H1 (cell line): ENCODE data around the gene BLOC1S1. TPM values are rescaled to one million over a fixed set of nuclear protein-coding genes. Genes with fewer than 3 reads are reported as not detected.
A peak's percentile ranks its signal among the peaks of the same experiment; 100 is the strongest.

Experiments used
- CTCF ChIA-PET: fragments of 300-600 bp; sonication (Branson Sonifier 250); formaldehyde crosslinking; loops from one replicate; lab custom pipeline; 2021; ENCODE audit not compliant: partially characterized antibody; lab: Charles Lee
- POLR2A ChIA-PET: fragments of 300-600 bp; sonication (Branson Sonifier 250); formaldehyde crosslinking; loops from one replicate; lab custom pipeline; 2021; ENCODE audit warnings: inconsistent platforms; ENCODE audit not compliant: partially characterized antibody; lab: Charles Lee
- DNase-seq, 2 experiments: peaks; one replicate each; pipeline versions ENCODE4 v3.0.0 to v3.0.0-alpha.2; 2010 to 2022; ENCODE audit warnings: low spot score in 2 of 2, low read depth in 1 of 2, mixed read lengths in 1 of 2
- FAIRE-seq: peaks from 2 replicates; lab custom pipeline; 2011; peaks lifted over from hg19 to GRCh38; lab: Jason Lieb, UNC
- H2AFZ ChIP-seq: 2 replicates; pipeline ENCODE4 v1.8.1; 2012; ENCODE audit warnings: low read length, inconsistent platforms
- H2AK5ac ChIP-seq: 2 replicates; pipeline ENCODE4 v1.6.1; 2013; ENCODE audit warnings: low read depth, low read length
- H2BK120ac ChIP-seq: replicated peaks from 2 replicates; pipeline ENCODE3; 2013; ENCODE audit warnings: low read depth, low read length, inconsistent platforms
- H2BK12ac ChIP-seq: 2 replicates; pipeline ENCODE4 v1.6.1; 2013; ENCODE audit warnings: low read depth, low read length
- H2BK15ac ChIP-seq: 2 replicates; pipeline ENCODE4 v1.6.1; 2013; ENCODE audit warnings: low read length
- H2BK20ac ChIP-seq: 2 replicates; pipeline ENCODE4 v1.6.1; 2013; ENCODE audit warnings: low read length
- H2BK5ac ChIP-seq: 2 replicates; pipeline ENCODE4 v1.6.1; 2013; ENCODE audit warnings: low read depth, low read length
- H3K14ac ChIP-seq: 2 replicates; pipeline ENCODE4 v1.6.1; 2013; ENCODE audit warnings: inconsistent platforms; ENCODE audit not compliant: insufficient read length
- H3K18ac ChIP-seq: 2 replicates; pipeline ENCODE4 v1.6.1; 2013; ENCODE audit warnings: low read length; ENCODE audit errors: extremely low read depth
- H3K23ac ChIP-seq: 2 replicates; pipeline ENCODE4 v1.6.1; 2013; ENCODE audit warnings: inconsistent platforms; ENCODE audit not compliant: insufficient read length
- H3K23me2 ChIP-seq: 2 replicates; pipeline ENCODE4 v1.6.1; 2013; ENCODE audit warnings: low read depth, low read length
- H3K27ac ChIP-seq: 2 replicates; pipeline ENCODE4 v1.6.1; 2011; ENCODE audit warnings: low read depth, low read length, inconsistent platforms
- H3K27me3 ChIP-seq, 4 experiments: replicated peaks in 1 of 4; 1 replicate in 1 of 4; 2 replicates in 3 of 4; pipeline versions ENCODE4 v1.6.1 to v1.8.1; 2011 to 2013; ENCODE audit warnings: low read length in 3 of 4, mild to moderate bottlenecking in 3 of 4, inconsistent platforms in 2 of 4, mixed read lengths in 2 of 4, moderate library complexity in 1 of 4; ENCODE audit not compliant: control insufficient read depth in 3 of 4, insufficient read depth in 3 of 4; ENCODE audit errors: extremely low read depth in 1 of 4
- H3K36me3 ChIP-seq, 4 experiments: 2 replicates each; pipeline versions ENCODE4 v1.6.1 to v1.8.1; 2011 to 2013; ENCODE audit warnings: mild to moderate bottlenecking in 4 of 4, low read length in 3 of 4, moderate library complexity in 2 of 4, control low read depth in 1 of 4, inconsistent platforms in 1 of 4; ENCODE audit not compliant: insufficient read depth in 4 of 4, control insufficient read depth in 2 of 4
- H3K4ac ChIP-seq: replicated peaks from 2 replicates; pipeline ENCODE3; 2013; ENCODE audit warnings: low read length, low read depth, mixed read lengths, inconsistent platforms; ENCODE audit not compliant: insufficient read length
- H3K4me1 ChIP-seq, 4 experiments: replicated peaks in 1 of 4; 1 replicate in 1 of 4; 2 replicates in 3 of 4; pipeline versions ENCODE4 v1.6.1 to v1.8.1; 2011 to 2013; ENCODE audit warnings: low read length in 3 of 4, inconsistent platforms in 2 of 4, mixed read lengths in 1 of 4; ENCODE audit not compliant: insufficient read depth in 4 of 4, control insufficient read depth in 3 of 4
- H3K4me2 ChIP-seq, 2 experiments: 2 replicates each; pipeline versions ENCODE4 v1.6.1 to v1.8.1; 2011 to 2013; ENCODE audit warnings: low read depth in 2 of 2, low read length in 2 of 2, control low read depth in 1 of 2, inconsistent platforms in 1 of 2, mild to moderate bottlenecking in 1 of 2; ENCODE audit not compliant: insufficient read depth in 1 of 2
- H3K4me3 ChIP-seq, 4 experiments: fragments of 200-600, 300-600 bp in 1 of 4; sonication (generic), shearing (Covaris generic), sonication (Bioruptor Twin) in 1 of 4; 2 replicates each; pipeline versions ENCODE4 v1.5.1 to v1.8.1; 2011 to 2016; ENCODE audit warnings: low read length in 4 of 4, low read depth in 3 of 4, control low read depth in 2 of 4, inconsistent platforms in 2 of 4, mild to moderate bottlenecking in 2 of 4, mixed read lengths in 1 of 4, moderate library complexity in 1 of 4; ENCODE audit not compliant: insufficient read depth in 2 of 4; ENCODE audit errors: extremely low read depth in 1 of 4
- H3K56ac ChIP-seq: replicated peaks from 2 replicates; pipeline ENCODE3; 2013; ENCODE audit warnings: low read depth, mild to moderate bottlenecking, mixed read lengths, low read length, inconsistent platforms; ENCODE audit not compliant: insufficient read length
- H3K79me1 ChIP-seq: 2 replicates; pipeline ENCODE4 v1.6.1; 2013; ENCODE audit warnings: low read depth, low read length, control low read depth
- H3K79me2 ChIP-seq, 2 experiments: 2 replicates each; pipeline versions ENCODE4 v1.6.1 to v1.8.1; 2012 to 2013; ENCODE audit warnings: low read length in 2 of 2, mild to moderate bottlenecking in 2 of 2, inconsistent platforms in 1 of 2; ENCODE audit not compliant: insufficient read depth in 2 of 2, control insufficient read depth in 1 of 2
- H3K9ac ChIP-seq, 4 experiments: replicated peaks in 1 of 4; 1 replicate in 1 of 4; 2 replicates in 3 of 4; pipeline versions ENCODE4 v1.6.1 to v1.8.1; 2011 to 2013; ENCODE audit warnings: low read depth in 3 of 4, low read length in 3 of 4, control low read depth in 2 of 4, mild to moderate bottlenecking in 2 of 4, moderate library complexity in 2 of 4, inconsistent platforms in 1 of 4; ENCODE audit errors: extremely low read depth in 1 of 4
- H3K9me3 ChIP-seq, 2 experiments: 2 replicates each; pipeline versions ENCODE4 v1.6.1 to v1.8.1; 2012 to 2013; ENCODE audit warnings: mild to moderate bottlenecking in 2 of 2, moderate library complexity in 2 of 2, control low read depth in 1 of 2, inconsistent platforms in 1 of 2, low read depth in 1 of 2, low read length in 1 of 2, mixed read lengths in 1 of 2; ENCODE audit not compliant: insufficient read depth in 2 of 2
- H4K20me1 ChIP-seq, 2 experiments: replicated peaks in 1 of 2; 2 replicates each; pipeline versions ENCODE3 to v1.8.1; 2011 to 2013; ENCODE audit warnings: inconsistent platforms in 2 of 2, low read length in 2 of 2, mild to moderate bottlenecking in 1 of 2; ENCODE audit not compliant: insufficient read depth in 2 of 2, control insufficient read depth in 1 of 2
- H4K5ac ChIP-seq: 2 replicates; pipeline ENCODE4 v1.6.1; 2013; ENCODE audit warnings: low read length, low read depth, mixed read lengths, inconsistent platforms; ENCODE audit not compliant: insufficient read length
- H4K8ac ChIP-seq: 2 replicates; pipeline ENCODE4 v1.8.0; 2013; ENCODE audit warnings: mild to moderate bottlenecking, moderate library complexity, low read length, inconsistent platforms; ENCODE audit not compliant: insufficient read depth; ENCODE audit errors: extremely low read depth
- H4K91ac ChIP-seq: replicated peaks from 2 replicates; pipeline ENCODE3; 2013; ENCODE audit warnings: low read length, mixed read lengths, inconsistent platforms; ENCODE audit not compliant: insufficient read length
- ASH2L ChIP-seq: fragments of 200-600, 300-600 bp; sonication (generic); IDR thresholded peaks from one replicate; pipeline ENCODE4 v1.7.1; 2017; ENCODE audit warnings: low read length
- ATF3 ChIP-seq: IDR thresholded peaks from 2 replicates; pipeline ENCODE4 v1.6.1; 2011; ENCODE audit warnings: low read depth, mild to moderate bottlenecking, low read length; ENCODE audit not compliant: insufficient read depth
- CBX5 ChIP-seq: fragments of 300-800, 300-1000 bp; sonication (generic); IDR thresholded peaks from 2 replicates; pipeline ENCODE4 v1.7.1; 2016; ENCODE audit warnings: antibody characterized with exemption, low read length, low read depth
- CHD1 ChIP-seq: IDR thresholded peaks from 2 replicates; pipeline ENCODE4 v1.6.1; 2012; ENCODE audit warnings: low read depth, low read length, improper control_type of control experiment
- FOSL1 ChIP-seq: IDR thresholded peaks from 2 replicates; pipeline ENCODE4 v1.6.1; 2011; ENCODE audit warnings: mild to moderate bottlenecking, low read depth, low read length, moderate library complexity; ENCODE audit not compliant: insufficient read depth
- GTF2F1 ChIP-seq: IDR thresholded peaks from 2 replicates; pipeline ENCODE4 v1.6.1; 2012; ENCODE audit warnings: low read depth, low read length, improper control_type of control experiment, borderline replicate concordance
- HDAC6 ChIP-seq: IDR thresholded peaks from one replicate; pipeline ENCODE4 v1.7.1; 2012; ENCODE audit warnings: low read depth, mild to moderate bottlenecking, inconsistent platforms, low read length, moderate library complexity
- KDM4A ChIP-seq: IDR thresholded peaks from one replicate; pipeline ENCODE4 v1.7.1; 2012; ENCODE audit warnings: low read depth, mild to moderate bottlenecking, moderate library complexity, low read length, inconsistent platforms; ENCODE audit not compliant: severe bottlenecking
- MAX ChIP-seq: IDR thresholded peaks from 2 replicates; pipeline ENCODE4 v1.6.1; 2012; ENCODE audit warnings: inconsistent platforms
- POLR2AphosphoS5 ChIP-seq: IDR thresholded peaks from 2 replicates; pipeline ENCODE4 v1.6.1; 2011; ENCODE audit warnings: low read depth, low read length
- TCF12 ChIP-seq: IDR thresholded peaks from 2 replicates; pipeline ENCODE4 v1.6.1; 2011; ENCODE audit warnings: low read depth, mild to moderate bottlenecking, low read length
- TEAD4 ChIP-seq: IDR thresholded peaks from 2 replicates; pipeline ENCODE4 v1.6.1; 2012; ENCODE audit warnings: low read depth, low read length, inconsistent platforms, mixed read lengths
- WGBS, 2 experiments: shearing (Covaris generic) in 1 of 2; methylation state at CpG; one replicate each; pipeline versions ENCODE4 v1.1.6 to v1.1.7; 2013 to 2015; ENCODE audit warnings: low lambda C conversion rate in 2 of 2, mixed read lengths in 2 of 2, inconsistent platforms in 1 of 2, low coverage in 1 of 2, missing lambda C conversion rate in 1 of 2; ENCODE audit not compliant: insufficient replicate concordance in 2 of 2, insufficient coverage in 1 of 2, insufficient read length in 1 of 2; ENCODE audit errors: extremely low coverage in 1 of 2, missing lambda C conversion rate in 1 of 2; 5-methylcytosine and 5-hydroxymethylcytosine counted together
- polyA plus RNA-seq, 7 experiments: library from polyadenylated mRNA; depleted of rRNA in 3 of 7; stranded (reverse) in 5 of 7; unstranded in 2 of 7; fragments of >200 nt in 5 of 7; fragments of 200-250 nt in 2 of 7; gene quantifications; 1 replicate in 5 of 7; 2 replicates in 1 of 7; 4 replicates in 1 of 7; pipeline versions ENCODE4 v1.2.1 to v1.2.3, GENCODE V29; 2011 to 2013; ENCODE audit warnings: missing spikeins in 2 of 7, mixed read lengths in 2 of 7
- total RNA-seq: library from RNA; stranded (reverse); fragmentation: NEBNext Ultra II Directional; extraction: Animal tissue kit (Norgen Biotek cat#: 25700); gene quantifications from 2 replicates; pipeline ENCODE4 v1.2.1, GENCODE V29; 2021

Gene BLOC1S1
- total and polyA plus RNA-seq, 2 of the 8 experiments (the other 6 are each of a cell fraction or from before 2014, with no cell fraction given) = 91.1 to 185 TPM

GRCh38 chr12:55676707-55677106 lies 39.1 kb upstream of the BLOC1S1 start:
- no peak overlapping the region for H3K4me2 ChIP-seq
- H3K79me2 ChIP-seq = no peaks in the 10 kb centered on the region
- H3K9ac ChIP-seq = no peak overlapping the region
- POLR2A ChIA-PET = interaction anchor here (1.3 kb wide), 1 partner anchor 42 kb away, joined by 5 read pairs; no protein-coding TSS in a partner anchor
- H4K20me1 ChIP-seq = no peaks in the 10 kb centered on the region
- no peak overlapping the region for H4K5ac ChIP-seq
- DNase-seq (no peak), FAIRE-seq (no peak)
- H3K79me1 ChIP-seq = no peaks in the 10 kb centered on the region
- no peak overlapping the region for H4K8ac ChIP-seq
- no peak overlapping the region for H3K56ac ChIP-seq
- no peak overlapping the region for H2BK15ac ChIP-seq
- H3K36me3 ChIP-seq = no peaks in the 10 kb centered on the region
- no peak overlapping the region for H2AK5ac ChIP-seq
- H4K91ac ChIP-seq = no peak overlapping the region
- no peak overlapping the region for H3K23ac ChIP-seq
- H2BK12ac ChIP-seq = no peak overlapping the region
- H3K18ac ChIP-seq = no peak overlapping the region
- no peak overlapping the region for H3K27ac ChIP-seq
- CTCF ChIA-PET = interaction anchor here (0.8 to 2.3 kb wide), 5 partner anchors 11 to 61 kb away, joined by 3 to 12 read pairs (median 6); no protein-coding TSS in a partner anchor
- H3K4ac ChIP-seq = no peak overlapping the region
- no peak overlapping the region for H2BK20ac ChIP-seq
- H3K4me1 ChIP-seq = peaks cover 0 to 7% (median 3%) of the 10 kb centered on the region in 4 experiments; a peak in 4 of 7 replicates
- 91% methylated on average over 6 of the region's 6 CpGs; no CpG with 5 or more reads in 1 of the 2 experiments for WGBS, 2 experiments
- no peak overlapping the region for H3K4me3 ChIP-seq
- no peak overlapping the region for H2BK5ac ChIP-seq
- no peaks in the 10 kb centered on the region; a peak in 1 of 7 replicates for H3K27me3 ChIP-seq
- H3K14ac ChIP-seq = no peak overlapping the region
- H2AFZ ChIP-seq = 0 out of 2 replicates have a peak overlapping the region, but pooled peaks have one; percentile 15
- no peak for TF ChIP-seq KDM4A
- no peak for TF ChIP-seq ATF3
- no peak for TF ChIP-seq CBX5
- TF ChIP-seq FOSL1 = no peak
- TF ChIP-seq TCF12 = no peak
- TF ChIP-seq POLR2AphosphoS5 = no peak
- no peak for TF ChIP-seq TEAD4
- no peak for TF ChIP-seq HDAC6
- TF ChIP-seq GTF2F1 = no peak
- TF ChIP-seq CHD1 = no peak
- TF ChIP-seq MAX = no peak
- TF ChIP-seq ASH2L = no peak
- H3K23me2 ChIP-seq = no peaks in the 10 kb centered on the region; the same call in 1 of the 2 replicates
- no peak overlapping the region for H2BK120ac ChIP-seq
- H3K9me3 ChIP-seq = no peaks in the 10 kb centered on the region
